OCI-LY3 (cell line): ENCODE results near the gene IFI27.

Experiments used
- H2AFZ ChIP-seq: fragments of 200-600, 300-600 bp; shearing (Covaris generic); 2 replicates; pipeline ENCODE4 v1.6.0; 2014; ENCODE audit warnings: antibody characterized with exemption, low read depth, low read length
- H3K27ac ChIP-seq: fragments of 200-600, 300-600 bp; sonication (generic); 2 replicates; pipeline ENCODE4 v1.5.1; 2014; ENCODE audit warnings: mild to moderate bottlenecking, low read length, moderate library complexity, mixed read lengths
- H3K27me3 ChIP-seq: fragments of 200-600, 300-600 bp; sonication (generic); 2 replicates; pipeline ENCODE4 v1.6.1; 2014; ENCODE audit warnings: low read depth, low read length, mixed read lengths
- H3K36me3 ChIP-seq: fragments of 200-600, 300-600 bp; sonication (generic); replicated peaks from 2 replicates; pipeline ENCODE3; 2014; ENCODE audit warnings: low read depth, low read length, mixed read lengths
- H3K4me1 ChIP-seq: fragments of 300-600, 200-600 bp; sonication (generic); 2 replicates; pipeline ENCODE4 v1.6.1; 2014; ENCODE audit warnings: low read length, mixed read lengths
- H3K4me2 ChIP-seq: fragments of 200-600, 300-600 bp; sonication (generic); 2 replicates; pipeline ENCODE4 v1.6.1; 2014; ENCODE audit warnings: low read length, mixed read lengths
- H3K4me3 ChIP-seq: fragments of 300-600, 200-600 bp; sonication (generic); 2 replicates; pipeline ENCODE4 v1.5.1; 2014; ENCODE audit warnings: antibody characterized with exemption, mild to moderate bottlenecking, low read length, moderate library complexity
- H3K79me2 ChIP-seq: fragments of 300-600, 200-600 bp; shearing (Covaris generic); 2 replicates; pipeline ENCODE4 v1.6.1; 2014; ENCODE audit warnings: mild to moderate bottlenecking, low read length, mixed read lengths
- H3K9ac ChIP-seq: fragments of 300-600, 200-600 bp; shearing (Covaris generic); 2 replicates; pipeline ENCODE4 v1.6.0; 2014; ENCODE audit warnings: mild to moderate bottlenecking, low read length, moderate library complexity
- H3K9me3 ChIP-seq: fragments of 200-600, 300-600 bp; shearing (Covaris generic); 2 replicates; pipeline ENCODE4 v1.6.1; 2014; ENCODE audit warnings: low read length, mixed read lengths; ENCODE audit not compliant: insufficient read depth
- H4K20me1 ChIP-seq: fragments of 200-600, 300-600 bp; sonication (generic); 2 replicates; pipeline ENCODE4 v1.6.1; 2016; ENCODE audit warnings: low read length, mixed read lengths; ENCODE audit not compliant: insufficient read depth
- EZH2phosphoT487 ChIP-seq: fragments of 200-600 bp; shearing (Covaris generic); IDR thresholded peaks from 2 replicates; pipeline ENCODE4 v1.6.1; 2018; ENCODE audit warnings: antibody characterized with exemption, mixed run types, low read depth
- TF ChIP-seq, protein P1 (sequence below): fragments of 200-600, 300-600 bp; sonication (generic); IDR thresholded peaks from 2 replicates; pipeline ENCODE4 v1.5.1; 2014; ENCODE audit warnings: antibody characterized with exemption, low read length, low read depth

Gene IFI27

GRCh38 chr14:94111276-94112095 lies 950 bp downstream of the IFI27 start:
- Histone ChIP-seq H3K4me2 (no peak overlapping the region), H3K79me2 (no peaks in the 10 kb centered on the region), H3K4me3 (no peak overlapping the region), H2AFZ (no peak overlapping the region), H3K4me1 (no peaks in the 10 kb centered on the region), H3K36me3 (no peaks in the 10 kb centered on the region), H3K9ac (no peak overlapping the region), H3K9me3 (no peaks in the 10 kb centered on the region), H3K27me3 (0 out of 2 replicates have a peak, but pooled peaks cover 4% of the 10 kb centered on the region), H4K20me1 (no peaks in the 10 kb centered on the region), H3K27ac (no peak overlapping the region)
- TF ChIP-seq, protein P1, sequence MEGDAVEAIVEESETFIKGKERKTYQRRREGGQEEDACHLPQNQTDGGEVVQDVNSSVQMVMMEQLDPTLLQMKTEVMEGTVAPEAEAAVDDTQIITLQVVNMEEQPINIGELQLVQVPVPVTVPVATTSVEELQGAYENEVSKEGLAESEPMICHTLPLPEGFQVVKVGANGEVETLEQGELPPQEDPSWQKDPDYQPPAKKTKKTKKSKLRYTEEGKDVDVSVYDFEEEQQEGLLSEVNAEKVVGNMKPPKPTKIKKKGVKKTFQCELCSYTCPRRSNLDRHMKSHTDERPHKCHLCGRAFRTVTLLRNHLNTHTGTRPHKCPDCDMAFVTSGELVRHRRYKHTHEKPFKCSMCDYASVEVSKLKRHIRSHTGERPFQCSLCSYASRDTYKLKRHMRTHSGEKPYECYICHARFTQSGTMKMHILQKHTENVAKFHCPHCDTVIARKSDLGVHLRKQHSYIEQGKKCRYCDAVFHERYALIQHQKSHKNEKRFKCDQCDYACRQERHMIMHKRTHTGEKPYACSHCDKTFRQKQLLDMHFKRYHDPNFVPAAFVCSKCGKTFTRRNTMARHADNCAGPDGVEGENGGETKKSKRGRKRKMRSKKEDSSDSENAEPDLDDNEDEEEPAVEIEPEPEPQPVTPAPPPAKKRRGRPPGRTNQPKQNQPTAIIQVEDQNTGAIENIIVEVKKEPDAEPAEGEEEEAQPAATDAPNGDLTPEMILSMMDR: no peak

- H3K27me3 ChIP-seq: 0 out of 2 replicates have a peak, but pooled peaks cover 4% of the 10 kb centered on the region
- TF ChIP-seq, protein P1: no peak
- TF ChIP-seq EZH2phosphoT487: no peak
- no peak overlapping the region for H2AFZ ChIP-seq
Measured at GRCh38 chr14:94112513-94113063, 2.1 kb downstream of the IFI27 start.

DNA sequence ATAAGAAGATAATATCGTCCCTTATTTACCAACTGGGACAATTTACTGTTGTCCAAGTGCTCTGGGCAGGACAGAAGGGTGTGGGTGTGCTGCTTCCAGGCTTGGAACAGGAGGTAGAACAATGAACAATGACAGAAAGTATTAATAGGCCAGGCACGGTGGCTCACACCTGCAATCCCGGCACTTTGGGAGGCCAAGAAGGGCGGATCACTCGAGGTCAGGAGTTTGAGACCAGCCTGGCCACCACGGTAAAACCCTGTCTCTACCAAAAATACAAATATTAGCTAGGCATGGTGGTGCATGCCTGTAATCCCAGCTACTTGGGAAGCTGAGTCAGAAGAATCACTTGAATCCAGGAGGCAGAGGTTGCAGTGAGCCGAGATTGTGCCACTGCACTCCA lies 2.5 kb downstream of the IFI27 start:
- H3K9ac ChIP-seq: no peak overlapping the region
- no peaks in the 10 kb centered on the region for H3K36me3 ChIP-seq
- H3K4me3 ChIP-seq: no peak overlapping the region
- H3K4me2 ChIP-seq: no peak overlapping the region
- no peak overlapping the region for H3K27ac ChIP-seq
- no peak overlapping the region for H2AFZ ChIP-seq
- 0 out of 2 replicates have a peak, but pooled peaks cover 4% of the 10 kb centered on the region for H3K27me3 ChIP-seq
- TF ChIP-seq, protein P1: no peak
- no peak for TF ChIP-seq EZH2phosphoT487
- H3K9me3 ChIP-seq: no peaks in the 10 kb centered on the region
- no peaks in the 10 kb centered on the region for H3K4me1 ChIP-seq
- H4K20me1 ChIP-seq: no peaks in the 10 kb centered on the region
- no peaks in the 10 kb centered on the region for H3K79me2 ChIP-seq

More at GRCh38 chr14:94112513-94113063, 2.1 kb downstream of the IFI27 start:
- Histone ChIP-seq H3K4me1 (no peaks in the 10 kb centered on the region), H3K9ac (no peak overlapping the region), H3K36me3 (no peaks in the 10 kb centered on the region), H4K20me1 (no peaks in the 10 kb centered on the region), H3K9me3 (no peaks in the 10 kb centered on the region), H3K4me3 (no peak overlapping the region), H3K79me2 (no peaks in the 10 kb centered on the region), H3K27ac (no peak overlapping the region), H3K4me2 (no peak overlapping the region)

- Histone ChIP-seq H2AFZ (no peak overlapping the region), H3K4me2 (no peak overlapping the region), H3K4me3 (no peak overlapping the region), H3K9me3 (no peaks in the 10 kb centered on the region), H3K79me2 (no peaks in the 10 kb centered on the region), H3K27ac (no peak overlapping the region), H3K27me3 (0 out of 2 replicates have a peak, but pooled peaks cover 4% of the 10 kb centered on the region), H3K9ac (no peak overlapping the region), H4K20me1 (no peaks in the 10 kb centered on the region), H3K4me1 (no peaks in the 10 kb centered on the region), H3K36me3 (no peaks in the 10 kb centered on the region)
- TF ChIP-seq, protein P1: no peak
- TF ChIP-seq EZH2phosphoT487: no peak
Measured at GRCh38 chr14:94113490-94113889, 3.0 kb downstream of the IFI27 start.
